IPS-18c (cell line): ENCODE data around the gene FRYL.
"Not testable (repeated sequence)": the region's sequence is repeated elsewhere in the genome, so short reads cannot be mapped to it uniquely, and the experiment has no call there.

Experiments
- H3K4me3 ChIP-seq: 2 replicates; pipeline ENCODE4 v1.7.0; 2013; ENCODE audit warnings: low read depth, mild to moderate bottlenecking, low read length, moderate library complexity; ENCODE audit not compliant: insufficient read depth
- H3K9me3 ChIP-seq: one replicate; pipeline ENCODE4 v1.6.1; 2013; ENCODE audit warnings: mild to moderate bottlenecking, low read length, moderate library complexity; ENCODE audit not compliant: control insufficient read depth, insufficient read depth

Gene FRYL

DNA sequence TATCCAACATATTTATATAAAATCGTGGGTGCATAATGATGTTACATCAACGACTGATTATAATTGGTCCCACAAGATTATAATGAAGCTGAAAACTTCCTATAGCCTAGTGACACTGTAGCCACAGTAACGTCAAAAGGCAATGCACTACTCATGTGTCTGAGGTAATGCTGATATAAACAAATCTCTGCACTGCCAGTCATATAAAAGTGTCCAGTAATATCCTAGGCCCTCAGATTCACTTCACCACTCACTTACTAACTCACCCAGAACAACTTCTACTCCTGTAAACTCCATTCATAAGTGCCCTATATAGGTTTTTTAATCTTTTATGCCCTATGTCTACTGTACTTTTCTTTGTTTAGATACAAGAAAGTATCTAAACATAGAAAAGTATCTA is 18.8 kb downstream of the FRYL start:
- Histone ChIP-seq H3K4me3 (no peak overlapping the region), H3K9me3 (no peaks in the 10 kb centered on the region)

DNA sequence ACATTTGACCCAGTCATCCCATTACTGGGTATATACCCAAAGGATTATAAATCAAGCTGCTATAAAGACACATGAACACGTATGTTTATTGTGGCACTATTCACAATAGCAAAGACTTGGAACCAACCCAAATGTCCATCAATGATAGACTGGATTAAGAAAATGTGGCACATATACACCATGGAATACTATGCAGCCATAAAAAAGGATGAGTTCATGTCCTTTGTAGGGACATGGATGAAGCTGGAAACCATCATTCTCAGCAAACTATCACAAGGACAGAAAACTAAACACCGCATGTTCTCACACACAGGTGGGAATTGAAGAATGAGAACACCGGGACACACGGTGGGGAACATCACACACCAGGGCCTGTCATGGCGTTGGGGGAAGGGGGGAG is 21.4 kb downstream of the FRYL start:
- not testable (repeated sequence) for H3K4me3 ChIP-seq

DNA sequence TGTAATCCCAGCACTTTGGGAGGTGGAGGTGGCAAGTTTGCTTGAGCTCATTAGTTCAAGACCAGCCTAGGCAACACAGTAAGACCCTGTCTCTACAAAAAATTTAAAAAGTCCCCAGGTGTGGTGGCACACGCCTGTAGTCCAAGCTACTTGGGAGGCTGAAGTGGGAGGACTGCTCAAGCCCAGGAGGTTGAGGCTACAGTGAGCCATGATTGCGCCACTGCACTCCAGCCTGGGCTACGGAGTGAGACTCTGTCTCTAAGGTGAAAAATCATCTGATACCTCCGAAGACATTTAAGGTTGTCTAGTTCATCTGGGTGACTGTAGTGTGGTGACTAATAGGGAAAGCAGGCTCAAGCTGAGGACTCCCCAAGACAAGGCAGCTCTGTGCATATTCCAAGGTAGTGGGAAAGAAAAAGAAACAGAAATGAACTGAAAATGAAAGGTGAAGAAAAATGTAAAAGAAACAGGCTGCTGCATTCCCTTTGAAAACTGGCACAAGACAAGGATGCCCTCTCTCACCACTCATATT is 23.3 kb downstream of the FRYL start:
- no peak overlapping the region for H3K4me3 ChIP-seq
- no peaks in the 10 kb centered on the region for H3K9me3 ChIP-seq

More for the DNA sequence above, 21.4 kb downstream of the FRYL start:
- not testable (repeated sequence) for H3K9me3 ChIP-seq

DNA sequence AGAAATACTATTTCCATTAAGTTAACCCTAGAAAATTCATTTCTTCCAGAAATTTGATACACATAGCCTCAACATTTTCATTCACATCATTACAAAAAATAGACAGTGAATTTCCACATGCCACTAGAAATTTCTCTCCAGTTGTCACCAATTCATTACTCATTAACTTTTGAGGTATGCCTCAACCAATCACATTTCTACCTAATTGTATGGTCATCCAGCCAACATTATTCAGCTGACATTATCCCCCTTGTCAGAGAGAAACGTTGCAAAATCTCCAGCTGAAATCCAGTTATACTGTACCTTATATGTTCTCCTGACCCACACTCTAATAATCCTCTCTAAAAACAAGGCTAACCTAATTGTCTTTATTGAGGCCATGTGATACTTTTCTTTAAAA is 24.8 kb downstream of the FRYL start:
- H3K4me3 ChIP-seq: no peak overlapping the region
- H3K9me3 ChIP-seq: no peaks in the 10 kb centered on the region

DNA sequence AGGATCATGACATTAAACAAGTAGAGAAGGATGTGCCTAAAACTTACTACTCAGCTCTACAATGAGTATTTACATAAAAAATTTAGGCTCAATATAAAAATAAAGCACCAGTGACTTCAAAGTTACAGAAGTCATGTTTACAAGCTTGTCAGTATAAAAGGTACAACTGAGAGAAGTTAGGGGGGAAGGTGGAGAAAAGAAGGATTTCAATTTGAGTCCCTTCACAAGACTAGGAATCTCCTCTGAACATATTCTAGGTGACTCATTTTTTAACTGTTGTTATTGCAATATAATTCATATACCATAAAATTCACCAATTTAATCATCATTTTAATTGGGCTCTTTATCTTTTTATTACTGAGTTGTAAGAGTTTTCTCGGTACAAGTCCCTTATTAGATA is 26.9 kb downstream of the FRYL start:
- Histone ChIP-seq H3K4me3 (no peak overlapping the region), H3K9me3 (no peaks in the 10 kb centered on the region)

DNA sequence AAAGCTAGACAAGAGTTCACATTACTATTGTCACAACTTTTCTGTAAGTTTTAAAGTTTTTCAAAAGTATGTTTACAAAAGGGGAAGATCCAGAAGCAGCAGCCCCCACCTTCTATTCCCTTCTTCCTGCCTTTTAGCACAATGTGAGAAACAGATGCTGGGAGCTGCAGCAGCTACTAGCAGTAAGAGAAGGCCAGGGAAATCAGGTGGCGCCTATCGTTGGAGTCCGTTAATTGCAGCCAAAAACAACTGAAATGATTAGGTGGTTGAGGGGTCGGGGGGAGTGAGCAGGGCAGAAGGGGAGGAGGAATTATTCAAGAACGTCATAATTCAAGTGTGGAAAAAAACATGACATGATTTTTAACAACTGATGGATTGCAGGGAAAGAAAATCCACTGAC is 27.4 kb downstream of the FRYL start:
- Histone ChIP-seq H3K4me3 (no peak overlapping the region), H3K9me3 (no peaks in the 10 kb centered on the region)

DNA sequence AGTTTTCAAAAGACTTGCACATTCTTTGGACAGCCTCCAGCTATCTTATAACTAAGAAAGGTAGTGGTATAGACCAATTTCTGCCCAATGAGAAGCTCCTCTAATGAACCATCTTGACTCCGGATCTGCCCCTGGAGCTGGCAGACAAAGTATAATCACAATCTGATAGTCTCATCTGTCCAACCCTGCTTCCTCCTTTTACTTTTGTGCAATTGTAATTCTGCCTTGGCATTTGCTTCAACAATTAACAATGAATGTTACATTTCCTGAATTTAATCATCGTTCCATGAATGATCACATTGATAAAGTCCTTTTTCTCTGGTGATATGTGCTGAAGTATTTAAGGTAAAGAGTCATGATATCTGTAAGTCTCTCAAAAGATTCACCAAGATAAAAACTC is 27.8 kb downstream of the FRYL start:
- H3K9me3 ChIP-seq: no peaks in the 10 kb centered on the region
- H3K4me3 ChIP-seq: no peak overlapping the region

DNA sequence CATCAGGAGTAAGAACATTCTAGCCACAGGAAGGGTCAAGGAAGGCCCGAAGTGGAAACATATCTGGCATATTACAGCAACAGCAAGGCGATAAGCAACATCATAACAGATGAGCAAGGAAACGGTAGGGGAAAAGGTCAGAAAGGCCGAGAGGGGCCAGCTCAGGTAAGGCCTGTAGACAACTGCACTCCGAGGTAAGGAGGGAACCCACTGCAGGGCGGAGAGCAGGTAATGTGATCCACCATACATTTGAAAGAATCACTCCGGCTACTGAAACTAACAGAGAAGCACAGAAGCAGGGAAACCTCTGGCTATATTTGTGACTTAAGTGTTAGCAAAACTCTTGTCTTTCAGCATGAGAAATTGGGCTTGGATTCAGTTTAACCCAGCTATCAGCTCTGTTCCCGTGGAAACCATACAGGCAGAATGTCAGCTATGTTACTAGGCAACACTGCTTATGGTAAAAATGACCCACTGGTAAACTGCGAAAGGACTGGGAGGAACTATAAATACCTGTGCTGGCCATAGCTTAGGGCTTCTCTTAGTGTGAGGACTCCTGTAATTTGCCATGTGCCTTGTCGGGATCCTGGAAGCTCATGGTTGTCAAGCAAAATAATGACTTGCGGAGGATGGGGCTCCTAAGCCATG is 31.0 kb downstream of the FRYL start:
- no peak overlapping the region for H3K4me3 ChIP-seq

DNA sequence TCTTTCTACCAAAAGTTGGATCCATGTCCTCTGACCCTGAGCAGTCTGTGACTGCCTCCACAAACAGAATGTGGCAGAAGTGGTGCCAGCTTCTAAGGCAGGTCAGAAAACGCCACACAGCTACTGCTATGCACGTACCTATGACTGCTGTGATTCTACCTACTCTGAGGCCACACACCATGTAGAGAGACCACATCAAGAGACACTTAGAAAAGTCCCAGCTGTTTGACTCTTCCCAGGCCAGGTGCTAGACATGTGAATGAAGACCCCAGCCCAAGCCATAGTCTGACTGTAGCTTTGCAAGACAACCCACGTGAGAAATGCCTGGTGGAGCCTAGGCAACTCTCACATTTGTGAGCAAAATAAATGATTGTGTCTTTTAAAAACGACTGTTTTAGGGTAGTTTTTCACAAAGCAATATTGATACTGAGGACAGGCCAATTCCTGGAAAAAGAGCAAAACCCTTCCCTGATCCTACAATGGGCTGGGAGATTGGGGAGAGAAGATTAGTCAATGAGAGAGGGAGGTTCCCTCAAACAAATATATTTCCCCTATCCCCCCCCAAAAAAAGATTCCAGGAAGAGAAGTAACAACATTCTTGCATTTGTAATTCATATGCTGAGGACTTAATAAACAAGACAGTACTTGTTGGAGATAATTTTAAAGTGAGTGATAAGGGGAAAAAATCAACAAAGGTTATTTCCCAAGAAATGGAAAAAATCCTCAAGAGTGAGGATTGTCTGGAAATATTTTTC is 33.3 kb downstream of the FRYL start:
- Histone ChIP-seq H3K4me3 (no peak overlapping the region), H3K9me3 (no peaks in the 10 kb centered on the region)

More for the DNA sequence above, 31.0 kb downstream of the FRYL start:
- H3K9me3 ChIP-seq: no peaks in the 10 kb centered on the region

DNA sequence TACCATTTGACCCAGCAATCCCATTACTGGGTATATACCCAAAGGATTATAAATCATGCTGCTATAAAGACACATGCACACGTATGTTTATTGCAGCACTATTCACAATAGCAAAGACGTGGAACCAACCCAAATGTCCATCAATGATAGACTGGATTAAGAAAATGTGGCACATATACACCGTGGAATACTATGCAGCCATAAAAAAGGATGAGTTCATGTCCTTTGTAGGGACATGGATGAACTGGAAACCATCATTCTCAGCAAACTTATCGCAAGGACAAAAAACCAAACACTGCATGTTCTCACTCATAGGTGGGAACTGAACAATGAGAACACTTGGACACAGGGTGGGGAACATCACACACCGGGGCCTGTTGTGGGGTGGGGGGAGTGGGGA is 34.9 kb downstream of the FRYL start:
- not testable (repeated sequence) for H3K4me3 ChIP-seq, H3K9me3 ChIP-seq

DNA sequence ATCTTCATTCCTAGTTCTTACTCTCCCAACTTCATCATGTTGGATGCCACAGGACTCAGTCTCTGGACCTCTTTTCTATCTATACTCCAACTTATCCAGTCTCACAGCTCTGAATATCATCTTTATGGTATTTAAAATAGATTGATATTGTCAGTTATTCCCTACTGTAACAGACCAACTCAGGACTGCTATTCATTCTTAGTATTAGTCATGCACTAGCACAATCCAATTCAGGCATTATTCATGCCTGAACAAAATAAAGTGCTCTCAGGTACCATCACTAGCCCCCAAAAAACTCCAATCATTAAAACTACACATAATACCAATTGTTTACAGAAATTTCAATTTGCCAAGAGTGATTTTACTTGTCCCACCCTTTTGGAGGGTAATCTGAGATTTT is 37.7 kb downstream of the FRYL start:
- H3K9me3 ChIP-seq: no peaks in the 10 kb centered on the region
- H3K4me3 ChIP-seq: no peak overlapping the region

DNA sequence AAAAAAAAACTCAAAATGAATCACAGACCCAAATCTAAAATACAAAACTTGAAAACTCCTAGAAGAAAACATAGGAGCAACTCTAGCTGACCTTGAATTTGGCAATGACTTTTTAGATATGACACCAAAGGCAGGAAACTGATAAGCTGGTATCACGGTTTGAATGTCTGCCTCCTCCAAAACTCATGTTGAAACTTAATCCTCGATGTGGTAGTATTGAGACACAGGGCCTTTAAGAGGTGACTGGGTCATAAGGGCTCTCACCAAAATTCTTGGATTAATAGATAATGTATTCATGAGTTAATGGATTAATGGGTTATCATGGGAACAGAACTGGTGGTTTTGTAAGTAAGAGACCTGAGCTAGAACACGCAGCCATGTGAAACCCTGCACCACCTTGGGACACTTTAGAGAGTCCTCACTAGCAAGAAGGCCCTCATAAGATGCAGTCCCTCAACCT is 40.5 kb downstream of the FRYL start:
- H3K4me3 ChIP-seq: no peak overlapping the region
- H3K9me3 ChIP-seq: no peaks in the 10 kb centered on the region

DNA sequence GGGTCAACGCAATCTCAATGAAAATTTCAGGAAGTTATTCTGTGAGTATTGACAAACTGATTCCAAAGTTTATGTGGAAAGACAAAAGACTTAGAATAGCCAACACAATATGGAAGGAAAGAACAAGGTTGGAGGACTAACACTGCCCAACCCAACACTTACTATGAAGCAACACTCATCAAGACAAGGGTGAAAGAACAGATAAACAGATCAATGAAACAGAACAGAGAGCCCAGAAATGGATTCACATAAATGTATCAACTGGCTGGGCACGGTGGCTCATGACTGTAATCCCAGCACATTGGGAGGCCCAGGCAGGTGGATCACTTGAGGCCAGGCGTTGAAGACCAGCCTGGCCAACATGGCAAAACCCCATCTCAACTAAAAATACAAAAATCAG is 41.2 kb downstream of the FRYL start:
- Histone ChIP-seq H3K9me3 (no peaks in the 10 kb centered on the region), H3K4me3 (no peak overlapping the region)

DNA sequence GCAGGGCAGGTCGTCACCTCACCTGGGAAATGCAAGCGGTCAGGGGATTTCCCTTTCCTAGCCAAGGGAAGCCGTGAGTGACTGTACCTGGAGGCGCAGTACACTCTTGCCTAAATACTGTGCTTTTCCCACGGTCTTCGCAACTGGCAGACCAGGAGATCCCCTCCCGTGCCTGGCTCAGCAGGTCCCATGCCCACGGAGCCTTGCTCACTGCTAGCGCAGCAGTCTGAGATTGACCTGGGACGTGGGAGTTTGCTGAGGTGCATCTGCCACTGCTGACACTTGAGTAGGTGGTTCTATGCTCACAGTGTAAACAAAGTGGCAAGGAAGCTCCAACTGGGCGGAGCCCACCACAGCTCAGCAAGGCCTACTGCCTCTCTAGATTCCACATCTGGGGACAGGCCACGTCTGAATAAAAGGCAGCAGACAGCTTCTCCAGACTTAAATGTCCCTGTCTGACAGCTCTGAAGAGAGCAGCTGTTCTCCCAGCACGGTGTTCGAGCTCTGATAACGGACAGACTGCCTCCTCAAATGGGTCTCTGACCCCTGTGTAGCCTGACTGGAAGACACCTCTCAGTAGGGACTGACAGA is 51.1 kb downstream of the FRYL start:
- not testable (repeated sequence) for H3K9me3 ChIP-seq, H3K4me3 ChIP-seq

DNA sequence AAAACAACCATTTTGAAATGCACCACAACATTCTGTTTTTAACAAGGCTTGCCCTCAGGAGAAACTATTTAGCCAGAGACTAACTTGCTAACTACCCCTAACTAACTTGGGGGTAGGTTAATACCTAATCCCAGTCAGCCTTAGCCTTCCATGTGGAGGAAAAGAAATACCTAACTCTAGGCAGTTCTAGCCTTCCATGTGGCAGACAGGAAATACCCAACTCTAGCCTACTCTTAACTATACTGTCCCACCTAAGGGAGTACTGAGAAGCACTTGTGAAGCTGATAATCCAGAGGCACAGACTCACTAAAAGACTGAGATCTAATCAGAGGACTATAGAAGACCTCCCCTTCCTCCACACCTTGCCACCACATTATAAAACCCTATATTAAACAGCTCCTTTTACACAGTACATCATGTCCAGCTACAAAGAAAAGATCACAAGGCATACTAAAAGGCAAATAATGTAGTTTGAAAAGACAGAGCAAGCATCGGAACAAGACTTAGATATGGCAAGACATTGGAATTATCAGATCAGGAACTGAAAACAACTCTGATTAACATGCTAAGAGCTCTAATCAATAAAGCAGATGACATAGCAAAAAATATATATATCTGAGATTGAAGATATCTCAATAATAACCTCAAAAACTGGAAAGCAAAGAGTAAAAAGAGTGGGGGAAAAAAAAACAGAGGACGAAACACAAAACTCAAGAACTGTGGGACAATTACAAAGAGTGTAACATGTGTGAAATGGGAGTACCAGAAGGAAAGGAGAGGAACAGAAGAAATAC is 52.2 kb downstream of the FRYL start:
- H3K9me3 ChIP-seq: no peaks in the 10 kb centered on the region
- no peak overlapping the region for H3K4me3 ChIP-seq

DNA sequence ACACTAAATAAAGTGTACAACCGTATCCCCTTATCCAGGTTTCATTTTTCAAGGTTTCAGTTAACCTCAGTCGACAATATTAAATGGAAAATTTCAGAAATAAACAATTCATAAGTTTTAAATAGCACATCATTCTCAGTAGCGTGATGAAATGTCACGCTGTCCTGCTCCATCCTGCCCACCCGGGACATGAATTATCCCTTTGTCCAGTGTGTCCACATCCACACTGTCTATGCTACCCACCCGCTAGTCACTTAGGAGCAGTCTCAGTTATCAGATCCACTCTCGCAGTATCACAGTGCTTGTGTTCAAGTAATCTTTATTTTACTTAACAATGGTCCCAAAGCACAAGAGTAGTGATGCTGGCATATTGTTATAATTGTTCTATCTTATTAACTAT is 54.7 kb downstream of the FRYL start:
- Histone ChIP-seq H3K9me3 (no peaks in the 10 kb centered on the region), H3K4me3 (no peak overlapping the region)
